ENCODE results near the gene SOCS7.

DNA sequence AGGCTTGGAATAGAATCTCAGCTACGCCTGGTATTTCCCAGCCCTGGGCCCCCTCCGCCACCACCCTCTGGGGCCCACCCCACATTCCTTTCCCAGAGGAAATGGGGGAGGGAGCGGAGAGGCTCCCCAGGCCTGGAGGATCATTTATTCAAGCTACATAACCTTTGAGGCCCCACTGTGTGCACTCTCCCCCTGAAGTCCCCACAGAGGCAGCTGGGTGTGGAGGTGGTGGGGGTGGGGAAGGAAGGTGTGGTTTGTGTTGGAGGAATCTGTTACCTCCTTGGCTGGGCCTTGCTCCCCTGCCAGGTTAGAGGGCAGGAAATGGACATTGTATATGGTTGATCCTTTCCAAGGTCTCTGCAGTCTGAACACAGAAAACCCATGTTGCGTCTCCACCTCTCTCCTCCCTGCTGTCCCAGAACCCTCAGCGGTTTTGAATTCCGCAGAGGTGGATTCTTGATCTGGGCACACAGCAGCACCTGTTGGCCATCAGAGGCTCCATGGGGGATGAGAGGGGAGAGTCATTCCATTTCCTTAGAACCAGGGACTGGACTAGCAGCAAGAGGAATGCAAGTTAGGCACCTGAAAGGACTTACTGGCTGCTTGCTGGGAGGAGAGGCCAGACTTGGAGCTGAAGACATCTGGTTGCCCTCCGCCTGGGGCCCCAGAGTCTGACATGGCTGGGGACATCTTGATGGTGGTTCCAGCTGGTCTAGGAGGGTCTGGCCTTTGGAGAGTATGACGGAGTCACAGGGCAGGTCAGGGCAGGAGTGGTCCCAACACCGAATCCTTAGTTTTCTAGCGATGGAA, 99.6 kb downstream of the SOCS7 start:
- TF ChIP-seq, protein P1, sequence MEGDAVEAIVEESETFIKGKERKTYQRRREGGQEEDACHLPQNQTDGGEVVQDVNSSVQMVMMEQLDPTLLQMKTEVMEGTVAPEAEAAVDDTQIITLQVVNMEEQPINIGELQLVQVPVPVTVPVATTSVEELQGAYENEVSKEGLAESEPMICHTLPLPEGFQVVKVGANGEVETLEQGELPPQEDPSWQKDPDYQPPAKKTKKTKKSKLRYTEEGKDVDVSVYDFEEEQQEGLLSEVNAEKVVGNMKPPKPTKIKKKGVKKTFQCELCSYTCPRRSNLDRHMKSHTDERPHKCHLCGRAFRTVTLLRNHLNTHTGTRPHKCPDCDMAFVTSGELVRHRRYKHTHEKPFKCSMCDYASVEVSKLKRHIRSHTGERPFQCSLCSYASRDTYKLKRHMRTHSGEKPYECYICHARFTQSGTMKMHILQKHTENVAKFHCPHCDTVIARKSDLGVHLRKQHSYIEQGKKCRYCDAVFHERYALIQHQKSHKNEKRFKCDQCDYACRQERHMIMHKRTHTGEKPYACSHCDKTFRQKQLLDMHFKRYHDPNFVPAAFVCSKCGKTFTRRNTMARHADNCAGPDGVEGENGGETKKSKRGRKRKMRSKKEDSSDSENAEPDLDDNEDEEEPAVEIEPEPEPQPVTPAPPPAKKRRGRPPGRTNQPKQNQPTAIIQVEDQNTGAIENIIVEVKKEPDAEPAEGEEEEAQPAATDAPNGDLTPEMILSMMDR (IDR thresholded peaks at IDR 0.05): no peak
- TF ChIP-seq EP300 (IDR thresholded peaks at IDR 0.05): no peak
- TF ChIP-seq POLR2AphosphoS5 (IDR thresholded peaks at IDR 0.05): peak; percentile 35
- TF ChIP-seq POLR2A (IDR thresholded peaks at IDR 0.05): no peak
